ENCODE results near the gene PATZ1. TPM values are rescaled to one million over a fixed set of nuclear protein-coding genes. Genes with fewer than 3 reads are reported as not detected.

PATZ1 gene
- total and polyA plus RNA-seq, 12 donors, result 9.2 to 34.8 (median 25.1) TPM

DNA sequence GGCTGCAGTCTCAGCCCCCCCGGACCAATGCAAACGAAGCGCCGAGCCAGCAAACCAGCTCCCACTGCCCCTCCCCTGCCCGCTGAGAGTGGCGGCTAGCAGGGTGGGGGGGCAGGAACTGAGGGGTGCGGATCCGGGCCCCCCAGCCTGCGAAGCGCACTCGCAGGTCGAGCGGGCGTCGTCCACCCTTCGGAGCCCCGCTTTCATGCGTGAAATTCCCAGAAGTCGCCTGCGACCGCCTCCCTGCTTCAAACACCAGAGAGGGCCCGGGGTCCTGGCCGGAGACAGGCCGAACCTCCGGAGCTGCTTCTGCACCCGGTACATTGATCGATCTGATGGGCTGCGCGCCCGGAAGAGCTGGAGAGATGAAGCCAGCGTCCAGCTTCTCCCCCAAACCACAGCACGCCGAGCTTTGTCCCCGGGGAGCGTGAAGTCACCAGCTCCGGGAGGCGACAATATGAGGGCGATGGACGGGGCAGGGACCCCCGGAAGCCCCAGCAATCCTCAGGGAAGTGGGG lies 646 bp upstream of the PATZ1 start:
- peaks cover 32 to 36% of the 10 kb centered on the region in 2 donors for H3K4me1 ChIP-seq (replicated peaks in 1 of 2)
- peaks cover 0 to 6% of the 10 kb centered on the region in 2 donors for H3K36me3 ChIP-seq (replicated peaks in 1 of 2)
- H3K27me3 ChIP-seq, result no peaks in the 10 kb centered on the region
- no peak for TF ChIP-seq POLR2A (IDR thresholded peaks at IDR 0.05)
- TF ChIP-seq, protein P1, sequence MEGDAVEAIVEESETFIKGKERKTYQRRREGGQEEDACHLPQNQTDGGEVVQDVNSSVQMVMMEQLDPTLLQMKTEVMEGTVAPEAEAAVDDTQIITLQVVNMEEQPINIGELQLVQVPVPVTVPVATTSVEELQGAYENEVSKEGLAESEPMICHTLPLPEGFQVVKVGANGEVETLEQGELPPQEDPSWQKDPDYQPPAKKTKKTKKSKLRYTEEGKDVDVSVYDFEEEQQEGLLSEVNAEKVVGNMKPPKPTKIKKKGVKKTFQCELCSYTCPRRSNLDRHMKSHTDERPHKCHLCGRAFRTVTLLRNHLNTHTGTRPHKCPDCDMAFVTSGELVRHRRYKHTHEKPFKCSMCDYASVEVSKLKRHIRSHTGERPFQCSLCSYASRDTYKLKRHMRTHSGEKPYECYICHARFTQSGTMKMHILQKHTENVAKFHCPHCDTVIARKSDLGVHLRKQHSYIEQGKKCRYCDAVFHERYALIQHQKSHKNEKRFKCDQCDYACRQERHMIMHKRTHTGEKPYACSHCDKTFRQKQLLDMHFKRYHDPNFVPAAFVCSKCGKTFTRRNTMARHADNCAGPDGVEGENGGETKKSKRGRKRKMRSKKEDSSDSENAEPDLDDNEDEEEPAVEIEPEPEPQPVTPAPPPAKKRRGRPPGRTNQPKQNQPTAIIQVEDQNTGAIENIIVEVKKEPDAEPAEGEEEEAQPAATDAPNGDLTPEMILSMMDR (IDR thresholded peaks at IDR 0.05), result no peak
- peak; percentile 53 to 80 (median 67) for DNase-seq
- H3K27ac ChIP-seq, result peak overlapping the region; percentile 43 to 99 (median 88)
- WGBS, 4 donors, result 0 to 1% methylated on average over 40 of the region's 40 CpGs; no CpG with 5 or more reads in 2 of the 4 donors
- intact Hi-C loops (cut with DNase I), result loop anchor here (5.0 kb wide), 2 partner anchors 51 to 61 kb away; partner anchors contain the start of gene DRG1 (in 1 of the 2)
- H3K9me3 ChIP-seq (replicated peaks in 1 of 3), result no peaks in the 10 kb centered on the region
- peak overlapping the region; percentile 5 to 89 (median 64) for H3K4me3 ChIP-seq

DNA sequence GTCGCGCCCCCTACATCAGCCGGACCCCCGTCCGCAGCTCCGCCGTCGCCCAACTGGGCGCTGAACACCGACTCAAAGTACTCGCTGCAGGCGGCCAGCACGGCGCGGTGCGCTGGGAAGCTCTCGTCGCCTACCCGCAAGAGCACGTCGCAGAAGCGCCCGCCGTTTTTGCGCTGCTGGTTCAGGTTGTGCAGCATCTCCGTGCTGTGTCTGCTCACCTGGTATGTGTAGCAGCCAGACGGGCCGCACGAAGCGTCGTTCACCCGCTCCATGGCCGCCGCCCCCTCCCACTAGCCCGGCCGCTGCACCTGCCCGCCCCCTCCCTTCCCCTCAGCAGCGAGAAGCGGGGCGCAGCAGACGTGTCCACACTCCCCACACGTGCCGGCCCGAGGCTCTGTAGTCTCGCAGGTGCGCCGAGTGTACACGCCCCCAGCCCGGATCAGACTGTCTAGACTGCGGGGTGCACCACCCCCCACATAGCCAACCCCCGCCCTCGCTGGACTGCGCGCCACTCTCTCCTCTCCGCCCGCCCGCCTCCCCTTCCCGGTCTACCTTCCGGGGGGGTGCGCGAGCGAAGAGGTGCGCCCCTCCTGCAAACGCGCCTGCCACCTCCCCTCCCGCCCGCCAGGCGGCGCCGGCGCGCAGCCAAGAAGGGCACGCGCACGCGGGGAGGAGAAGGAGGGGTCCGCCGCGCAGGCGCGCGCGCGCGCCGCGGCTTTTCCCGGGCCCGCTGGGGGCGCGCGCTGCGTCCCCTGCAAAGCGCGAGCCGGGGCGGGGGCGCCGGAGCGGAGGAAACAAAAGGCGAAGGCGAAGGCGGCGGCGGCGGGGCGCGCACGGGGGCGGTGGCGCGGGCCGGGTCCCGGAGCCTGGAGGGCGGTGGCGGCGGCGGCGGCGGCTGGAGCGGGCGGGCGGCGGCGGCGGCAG lies 553 bp downstream of the PATZ1 start:
- DNase-seq, result peak; percentile 77 to 86 (median 81)
- intact Hi-C loops (cut with DNase I), result loop anchor here (5.0 kb wide), 2 partner anchors 52 to 62 kb away; partner anchors contain the start of gene DRG1 (in 1 of the 2)
- Histone ChIP-seq H3K9me3 (replicated peaks in 1 of 3) (no peaks in the 10 kb centered on the region), H3K27ac (peak overlapping the region in 3 of 5 donors; percentile 88 to 99 (median 89)), H3K36me3 (replicated peaks in 1 of 2) (peaks cover 0 to 12% of the 10 kb centered on the region in 2 donors), H3K4me1 (replicated peaks in 1 of 2) (peaks cover 32 to 36% of the 10 kb centered on the region in 2 donors), H3K4me3 (peak overlapping the region in 2 of 4 donors; percentile 51 to 89), H3K27me3 (no peaks in the 10 kb centered on the region)
- 3 to 12% (median 4%) methylated on average over 64 to 126 of the region's 126 CpGs; no CpG with 5 or more reads in 1 of the 4 donors for WGBS, 4 donors
- peak; percentile 50 to 55 for TF ChIP-seq POLR2A (IDR thresholded peaks at IDR 0.05)
- TF ChIP-seq, protein P1 (IDR thresholded peaks at IDR 0.05), result peak; percentile 51 to 97 (median 80)

DNA sequence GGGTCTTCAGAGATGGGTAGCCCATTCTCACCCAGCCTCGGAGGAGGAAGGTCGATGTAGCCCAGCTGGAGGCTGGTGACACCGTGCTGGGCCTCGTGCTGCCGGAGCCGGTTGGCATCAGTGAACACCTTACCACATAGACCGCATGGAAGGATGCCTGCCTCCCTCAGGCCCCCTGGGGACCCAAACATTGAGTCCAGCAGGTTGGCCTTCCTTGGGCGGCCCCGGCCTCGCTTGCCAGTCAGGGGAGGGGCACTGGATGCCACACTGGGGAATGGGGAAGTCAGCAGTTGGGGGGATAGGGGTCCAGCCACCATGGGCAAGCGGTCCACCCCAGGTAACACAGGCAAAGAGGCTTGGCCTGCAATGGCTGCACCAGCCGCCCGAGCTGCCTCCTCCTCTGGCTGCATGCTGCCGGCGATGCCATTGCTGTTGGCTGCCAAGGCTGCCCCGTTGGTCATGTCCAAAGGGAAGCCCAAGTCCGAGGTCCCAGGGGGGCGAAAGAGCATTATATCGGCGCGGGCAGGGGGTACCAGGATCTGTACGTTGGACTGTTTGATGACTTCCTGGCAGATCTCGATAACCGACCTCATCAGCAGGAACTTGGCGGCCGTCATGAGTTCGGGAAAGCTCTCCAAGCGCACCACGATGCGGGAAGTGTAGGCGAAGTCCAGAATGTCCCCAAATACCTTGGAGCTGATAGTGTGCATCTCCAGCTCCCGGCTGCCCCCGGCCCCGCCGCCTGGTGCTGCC lies 1.4 kb downstream of the PATZ1 start:
- Histone ChIP-seq H3K4me1 (replicated peaks in 1 of 2) (peaks cover 32 to 36% of the 10 kb centered on the region in 2 donors), H3K27ac (peak overlapping the region in 2 of 5 donors; percentile 62 to 99), H3K4me3 (peak overlapping the region in 2 of 4 donors; percentile 51 to 89), H3K36me3 (replicated peaks in 1 of 2) (peaks cover 0 to 20% of the 10 kb centered on the region in 2 donors), H3K27me3 (no peaks in the 10 kb centered on the region), H3K9me3 (replicated peaks in 1 of 3) (no peaks in the 10 kb centered on the region)
- intact Hi-C loops (cut with DNase I), result loop anchor here (5.0 kb wide), 2 partner anchors 53 to 63 kb away; partner anchors contain the start of gene DRG1 (in 1 of the 2)
- TF ChIP-seq POLR2A (IDR thresholded peaks at IDR 0.05), result no peak
- TF ChIP-seq, protein P1 (IDR thresholded peaks at IDR 0.05), result no peak
- peak in 5 of 7 donors; percentile 37 to 73 (median 55) for DNase-seq
- WGBS, 4 donors, result 31 to 53% (median 45%) methylated on average over 13 to 35 of the region's 35 CpGs
